ENCODE measurements around the gene IFI27L1.

The IFI27L1 gene

DNA sequence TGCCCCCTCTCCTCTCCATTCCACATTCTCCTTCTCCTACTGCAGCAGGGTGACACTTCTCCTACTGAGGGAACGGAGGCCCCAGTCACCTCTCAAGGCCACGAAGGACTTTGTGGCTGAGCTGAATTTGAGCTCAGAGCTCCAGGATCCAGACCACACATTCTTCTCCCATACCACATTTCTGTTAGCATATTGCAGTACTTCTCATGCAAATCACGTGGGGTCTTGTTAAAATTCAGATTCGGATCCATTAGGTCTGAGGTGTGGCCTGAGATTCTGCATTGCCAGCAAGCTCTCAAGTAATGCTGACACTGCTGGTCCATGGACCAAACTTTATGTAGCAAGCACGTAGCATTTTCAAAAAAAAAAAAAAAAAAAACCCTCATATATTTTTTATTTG lies 57.9 kb downstream of the IFI27L1 start:
- no peak for DNase-seq

DNA sequence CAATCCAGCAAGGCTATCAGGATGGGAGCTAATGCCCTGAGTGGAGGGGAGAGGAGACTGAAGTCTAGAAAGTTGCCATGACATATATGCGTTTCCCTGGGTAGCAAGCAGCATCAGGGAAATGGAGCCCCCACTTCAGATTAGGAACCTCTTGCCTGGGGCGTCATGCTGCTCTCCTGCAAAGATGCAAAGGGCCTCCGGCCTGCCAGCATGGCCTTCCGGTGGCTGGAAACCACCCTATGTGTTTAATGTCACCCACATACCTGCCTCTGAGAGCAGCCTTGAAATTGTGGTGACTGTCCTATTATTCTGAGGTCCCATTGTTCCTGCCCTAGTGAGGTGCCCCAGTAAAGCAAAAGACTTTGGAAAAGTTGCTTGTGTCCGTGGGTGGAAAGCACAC lies 58.3 kb downstream of the IFI27L1 start:
- no peak for DNase-seq

DNA sequence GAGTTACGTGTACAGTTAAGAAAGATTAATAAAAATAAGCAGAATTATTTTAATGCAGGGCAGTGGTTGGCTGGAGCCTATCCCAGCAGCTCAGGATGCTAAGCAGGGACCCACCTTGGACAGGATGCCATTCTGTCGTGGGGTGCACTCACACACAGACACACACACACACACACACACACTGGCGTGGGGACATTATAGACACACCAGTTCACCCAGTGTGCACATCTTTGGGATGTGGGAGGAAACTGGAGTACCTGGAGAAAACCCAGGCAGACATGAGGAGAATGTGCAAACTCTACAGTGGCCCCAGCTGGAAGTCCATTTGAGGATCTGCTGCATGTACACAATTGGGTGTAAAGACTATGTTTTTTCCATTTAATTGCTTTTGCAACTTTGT lies 61.1 kb downstream of the IFI27L1 start:
- no peak for DNase-seq

DNA sequence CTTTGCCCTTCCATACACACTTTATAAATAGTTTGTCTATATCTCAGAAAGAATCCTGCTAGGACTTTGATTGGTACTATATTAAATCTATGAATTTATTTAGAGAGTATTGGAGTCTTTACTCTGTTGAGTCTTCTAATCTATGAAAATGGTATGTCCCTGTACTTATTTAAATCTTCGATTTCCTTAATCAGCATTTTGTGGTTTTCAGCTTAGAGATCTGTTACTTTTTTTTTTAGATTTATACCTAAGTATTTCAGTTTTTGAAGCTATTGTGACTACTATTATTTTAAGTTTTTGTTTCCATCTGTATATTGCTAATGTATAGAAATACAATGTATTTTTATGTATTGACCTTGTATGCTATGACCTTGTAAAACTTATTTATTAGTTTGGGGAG lies 61.7 kb downstream of the IFI27L1 start:
- no peak for DNase-seq

DNA sequence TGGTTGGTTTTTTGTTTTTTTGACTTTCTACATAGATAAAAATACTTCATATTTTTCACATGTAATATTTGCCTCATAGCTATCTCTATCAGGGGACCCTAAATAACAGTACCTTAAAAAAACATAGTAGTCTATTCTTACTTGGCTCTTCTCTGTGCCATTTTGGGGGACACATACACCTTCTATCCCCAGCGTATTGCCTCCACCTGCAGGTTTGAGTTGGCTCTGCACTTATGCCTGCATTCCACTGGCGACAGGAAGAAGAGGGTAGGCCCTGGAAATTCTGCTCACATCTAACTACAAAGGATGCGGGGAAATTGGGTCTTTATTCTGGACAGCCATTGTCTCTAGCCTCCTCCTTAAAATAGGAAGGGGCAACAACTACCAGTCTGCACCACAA lies 62.1 kb downstream of the IFI27L1 start:
- DNase-seq, result no peak

DNA sequence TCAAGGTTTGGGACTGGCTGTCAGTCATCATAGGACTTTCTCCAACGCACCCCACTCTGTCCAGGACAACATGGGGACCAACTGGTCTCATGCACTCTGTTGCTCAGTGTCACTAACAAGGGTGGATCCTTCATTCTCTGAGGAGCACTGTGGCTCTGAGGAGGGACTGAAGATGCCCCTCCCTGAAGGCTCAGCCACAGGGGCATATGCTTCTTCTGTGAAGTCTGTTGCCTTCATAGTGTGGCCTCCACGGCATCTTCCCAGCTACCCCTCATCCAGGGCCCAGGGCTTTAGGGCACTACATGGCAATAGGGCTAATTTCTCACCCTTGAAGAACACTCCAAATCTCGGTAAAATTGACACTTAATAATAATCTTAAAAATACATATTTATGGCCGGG lies 62.6 kb downstream of the IFI27L1 start:
- no peak for DNase-seq

DNA sequence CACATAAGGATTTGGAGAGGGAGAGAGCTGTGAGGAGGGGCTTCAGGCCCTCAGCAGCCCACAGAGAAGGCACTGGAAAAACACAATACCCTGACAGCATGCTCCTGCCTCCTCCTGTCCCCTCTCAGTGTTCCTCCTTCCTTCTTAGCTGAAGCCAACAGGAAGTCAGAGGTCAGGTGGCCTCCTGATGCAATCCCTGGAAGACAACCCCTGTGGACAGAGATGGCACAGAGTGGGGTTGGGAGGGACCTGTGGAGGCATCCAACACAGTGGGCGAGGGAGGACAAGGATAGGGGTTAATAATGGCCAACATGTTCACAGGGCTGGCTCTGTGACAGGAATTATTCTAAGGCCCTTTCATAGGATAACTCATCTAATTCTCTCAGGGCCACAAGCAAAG lies 63.7 kb downstream of the IFI27L1 start:
- no peak for DNase-seq

DNA sequence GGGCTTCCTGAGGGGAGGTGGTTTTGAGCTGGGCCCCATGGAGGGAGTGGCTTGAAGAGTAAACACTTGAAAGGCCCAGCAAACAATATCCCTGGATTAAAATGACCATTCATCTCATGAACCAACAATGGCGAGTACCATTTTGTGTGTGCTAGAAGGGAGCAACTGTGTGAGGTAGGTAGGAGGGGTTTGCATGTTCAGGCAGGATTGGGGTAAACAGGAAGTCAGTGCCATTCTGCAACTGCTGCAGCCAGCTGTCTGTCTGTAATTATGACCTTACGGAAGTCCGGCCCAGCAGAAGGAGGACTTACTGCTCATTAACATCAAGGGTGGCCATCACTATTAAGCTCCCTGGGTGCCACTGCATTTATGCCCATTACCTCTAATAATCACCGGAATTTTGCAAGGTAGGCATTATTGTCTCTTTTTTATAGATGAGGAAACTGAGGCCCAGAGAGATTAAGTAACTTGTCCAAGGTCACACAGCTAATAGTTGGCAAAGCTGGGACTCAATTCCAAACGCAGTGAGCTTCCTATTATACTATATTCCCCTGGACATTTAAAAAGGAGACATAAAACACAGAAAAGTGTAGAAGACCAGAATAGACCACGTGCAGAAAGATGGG lies 64.9 kb downstream of the IFI27L1 start:
- no peak for DNase-seq

Measured in bone marrow (tissue), 2 donors.